LNCaP clone FGC (cell line): ENCODE data around the gene SGO1.

Experiments used
- DNase-seq: peaks from one replicate; pipeline ENCODE4 v3.0.0-alpha.2; 2011; ENCODE audit warnings: low read depth
- H3K4me3 ChIP-seq: 2 replicates; pipeline ENCODE4 v1.5.1; 2011; ENCODE audit warnings: mild to moderate bottlenecking, low read depth, low read length, control low read depth
- CTCF ChIP-seq: IDR thresholded peaks from 2 replicates; pipeline ENCODE4 v1.5.1; 2012; ENCODE audit warnings: mild to moderate bottlenecking; ENCODE audit not compliant: control insufficient read depth, insufficient read depth; ENCODE audit errors: extremely low read depth

The SGO1 gene

DNA sequence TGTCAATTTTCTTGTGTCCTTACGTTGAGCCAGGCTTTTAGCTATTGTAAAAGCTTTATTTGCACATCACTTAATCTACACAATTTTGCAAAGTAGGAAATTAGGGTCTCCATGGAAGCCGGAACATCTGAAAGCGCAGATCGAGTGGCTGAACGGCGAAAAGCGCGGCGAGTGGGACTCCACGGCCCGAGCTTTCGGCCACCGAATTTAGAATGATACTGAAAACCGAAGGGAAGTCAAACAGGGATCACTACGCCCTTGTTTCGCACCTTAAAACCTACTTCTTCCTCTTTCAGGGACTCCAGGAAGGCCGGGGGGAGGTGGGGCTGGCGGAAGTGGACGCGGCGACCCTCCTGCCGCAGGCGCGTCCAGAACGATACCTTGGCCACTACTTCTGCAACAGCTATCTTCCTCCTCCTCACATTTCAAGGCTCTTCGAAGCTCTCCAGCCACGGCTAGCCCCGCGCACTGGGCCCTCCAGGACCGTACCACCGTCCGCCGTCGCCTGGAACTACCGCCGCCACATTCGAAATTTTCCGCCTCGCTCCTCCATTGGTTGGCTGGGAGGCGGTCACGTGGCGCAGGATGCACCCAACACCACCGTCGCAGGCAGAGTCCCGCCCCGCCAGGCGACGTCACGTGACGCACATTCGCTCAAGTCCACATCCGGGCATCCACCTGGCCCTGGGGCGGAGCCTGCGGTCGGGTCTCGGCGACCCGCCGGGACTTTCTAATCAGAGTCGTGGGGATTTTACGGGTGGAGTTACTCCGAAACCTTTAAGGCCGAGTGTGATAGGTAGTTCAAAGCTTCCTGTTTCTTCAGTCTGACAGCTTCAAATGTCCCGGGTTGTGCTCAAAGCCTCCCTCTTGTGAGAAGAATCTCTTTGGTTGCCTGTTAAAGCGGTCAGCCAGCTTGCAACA lies at the start of gene SGO1:
Gene SGO1, minus strand, starts transcription at position 528 of the 921 bp plus-strand sequence. CDS start 2,179 bp downstream, outside the sequence.
- peak within 1 kb of the TSS; percentile 84 for H3K4me3 ChIP-seq
- DNase-seq: peak; percentile 96
- no peak for TF ChIP-seq CTCF

DNA sequence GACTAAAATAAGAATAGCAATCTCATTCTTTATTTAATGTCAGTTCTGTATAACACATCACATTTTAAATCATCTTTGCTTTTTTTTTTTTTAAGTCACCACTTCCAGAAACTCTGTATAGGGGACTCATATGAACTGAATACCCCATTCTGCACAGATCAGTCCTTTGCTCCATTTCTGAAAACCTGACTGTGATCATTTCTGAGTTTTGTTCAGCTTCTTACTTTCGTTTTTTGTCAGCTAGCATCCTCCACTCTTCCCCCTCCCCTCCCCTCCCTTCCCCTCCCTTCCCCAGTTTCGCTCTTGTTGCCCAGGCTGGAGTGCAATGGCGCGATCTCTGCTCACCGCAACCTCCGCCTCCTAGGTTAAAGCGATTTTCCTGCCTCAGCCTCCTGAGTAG lies 49.8 kb upstream of the SGO1 start:
- TF ChIP-seq CTCF: no peak
- no peak overlapping the region for H3K4me3 ChIP-seq
- DNase-seq: no peak

DNA sequence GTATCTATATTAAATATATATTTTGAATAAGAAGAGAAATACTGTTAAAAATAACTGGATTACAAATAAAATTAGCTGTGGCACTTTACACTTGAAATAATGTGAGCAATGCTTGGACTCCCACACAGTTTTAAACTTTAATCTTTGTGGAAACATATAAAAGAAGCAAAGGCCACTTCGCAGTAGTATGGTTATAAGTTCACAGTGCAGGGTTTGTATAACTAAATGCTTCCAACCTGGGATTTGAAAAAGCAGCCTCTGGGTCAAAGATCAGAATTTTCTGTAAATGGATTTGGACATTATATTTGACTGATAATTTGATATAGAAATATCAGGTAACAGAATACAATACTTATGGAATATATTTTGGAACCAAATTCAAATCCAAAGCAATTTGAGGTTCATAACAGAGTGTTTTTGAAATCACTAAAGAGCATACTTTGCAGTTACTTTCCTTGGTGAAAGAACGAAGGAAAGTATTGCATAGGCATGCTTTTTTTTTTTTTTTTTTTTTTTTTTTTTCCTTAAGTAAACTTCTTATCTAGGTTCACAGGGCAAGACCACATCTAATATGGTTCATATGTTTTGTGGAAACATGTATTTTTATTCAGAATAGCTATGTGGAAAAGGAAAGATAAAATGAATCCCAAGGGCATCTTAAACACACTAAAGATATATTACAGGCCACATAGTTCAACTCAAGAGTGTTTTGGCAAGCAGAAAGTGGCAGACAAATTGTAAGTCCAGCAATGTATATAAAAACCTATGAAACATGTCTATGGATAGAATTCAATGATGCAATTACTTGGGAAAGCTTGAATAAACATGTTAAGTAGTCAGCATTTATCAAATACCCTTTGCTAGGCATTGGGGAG lies 47.1 kb upstream of the SGO1 start:
- no peak for DNase-seq
- H3K4me3 ChIP-seq: no peak overlapping the region
- TF ChIP-seq CTCF: no peak

GRCh38 chr3:20230954-20231353 lies 44.9 kb upstream of the SGO1 start:
- DNase-seq: no peak
- no peak overlapping the region for H3K4me3 ChIP-seq
- no peak for TF ChIP-seq CTCF

DNA sequence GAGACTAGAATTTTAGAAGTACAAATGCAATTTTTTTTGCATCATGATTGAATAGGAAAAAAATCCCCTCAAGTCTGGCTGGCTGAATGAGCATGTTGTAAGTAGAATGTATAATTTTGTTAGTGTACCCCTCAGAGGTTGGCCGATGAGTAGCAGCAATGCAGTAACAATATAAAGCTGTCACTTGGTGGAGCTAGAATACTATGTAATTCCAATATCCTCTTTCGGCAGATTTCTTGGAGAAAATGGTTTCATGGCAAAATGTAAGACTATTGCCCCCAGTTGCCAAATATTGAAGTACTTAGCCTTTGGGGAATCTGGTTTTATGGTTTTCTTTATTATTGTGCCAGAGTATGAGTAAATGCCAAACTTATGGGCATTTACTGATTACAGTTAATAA lies 39.8 kb upstream of the SGO1 start:
- TF ChIP-seq CTCF: peak; percentile 67
- no peak overlapping the region for H3K4me3 ChIP-seq
- DNase-seq: no peak

- H3K4me3 ChIP-seq: no peak overlapping the region
- no peak for DNase-seq
- no peak for TF ChIP-seq CTCF
These were observed 36.3 kb upstream of the SGO1 start for GRCh38 chr3:20222274-20222673.
